GM19035 (cell line): ENCODE results near the gene CABLES1.
"Not testable (repeated sequence)": the region's sequence is repeated elsewhere in the genome, so short reads cannot be mapped to it uniquely, and the experiment has no call there.

ENCODE experiments used
- ATAC-seq: cut with Tn5 transposase; IDR thresholded peaks from one replicate; pipeline ENCODE4 v1.9.1; 2021; ENCODE audit not compliant: unreplicated experiment

CABLES1 gene

GRCh38 chr18:23259701-23260681, 124.7 kb downstream of the CABLES1 start:
- ATAC-seq: no peak

DNA sequence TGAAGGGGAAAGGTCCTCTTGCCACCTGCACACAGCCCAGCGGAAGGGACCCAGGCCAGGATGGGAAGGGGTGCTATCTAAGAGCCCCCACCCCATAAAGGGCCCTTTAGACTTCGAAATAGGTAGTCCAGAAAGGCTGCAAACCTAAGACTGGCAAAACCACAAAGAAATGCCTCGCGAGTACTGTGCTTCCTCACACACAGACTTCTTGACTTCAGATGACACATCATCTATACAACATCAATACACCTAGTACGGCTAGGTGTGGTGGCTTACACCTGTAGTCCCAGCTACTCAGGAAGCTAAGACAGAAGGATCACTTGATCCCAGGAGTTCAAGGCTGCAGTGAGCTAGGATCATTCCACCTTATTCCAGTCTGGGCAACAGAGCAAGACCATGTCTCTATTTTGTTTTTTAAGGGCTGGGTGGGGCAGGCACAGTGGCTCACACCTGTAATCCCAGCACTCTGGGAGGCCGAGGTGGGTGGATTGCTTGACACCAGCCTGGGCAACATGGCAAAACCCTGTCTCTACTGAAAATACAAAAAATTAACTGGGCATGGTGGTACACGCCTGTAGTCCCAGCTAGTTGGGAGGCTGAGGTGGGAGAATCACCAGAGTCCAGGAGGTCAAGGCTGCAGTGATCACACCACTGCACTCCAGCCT, 125.8 kb downstream of the CABLES1 start:
- no peak for ATAC-seq

GRCh38 chr18:23263551-23264235, 128.4 kb downstream of the CABLES1 start:
- no peak for ATAC-seq

GRCh38 chr18:23265682-23266399, 130.6 kb downstream of the CABLES1 start:
- ATAC-seq: no peak

- ATAC-seq: peak; percentile 60
These were observed 131.6 kb downstream of the CABLES1 start for GRCh38 chr18:23266717-23267446.

GRCh38 chr18:23267447-23267776, 132.1 kb downstream of the CABLES1 start:
- ATAC-seq: no peak

GRCh38 chr18:23268641-23269040, 133.4 kb downstream of the CABLES1 start:
- ATAC-seq: no peak

GRCh38 chr18:23269068-23269467, 133.8 kb downstream of the CABLES1 start:
- ATAC-seq: not testable (repeated sequence)

GRCh38 chr18:23269928-23270327, 134.6 kb downstream of the CABLES1 start:
- no peak for ATAC-seq

DNA sequence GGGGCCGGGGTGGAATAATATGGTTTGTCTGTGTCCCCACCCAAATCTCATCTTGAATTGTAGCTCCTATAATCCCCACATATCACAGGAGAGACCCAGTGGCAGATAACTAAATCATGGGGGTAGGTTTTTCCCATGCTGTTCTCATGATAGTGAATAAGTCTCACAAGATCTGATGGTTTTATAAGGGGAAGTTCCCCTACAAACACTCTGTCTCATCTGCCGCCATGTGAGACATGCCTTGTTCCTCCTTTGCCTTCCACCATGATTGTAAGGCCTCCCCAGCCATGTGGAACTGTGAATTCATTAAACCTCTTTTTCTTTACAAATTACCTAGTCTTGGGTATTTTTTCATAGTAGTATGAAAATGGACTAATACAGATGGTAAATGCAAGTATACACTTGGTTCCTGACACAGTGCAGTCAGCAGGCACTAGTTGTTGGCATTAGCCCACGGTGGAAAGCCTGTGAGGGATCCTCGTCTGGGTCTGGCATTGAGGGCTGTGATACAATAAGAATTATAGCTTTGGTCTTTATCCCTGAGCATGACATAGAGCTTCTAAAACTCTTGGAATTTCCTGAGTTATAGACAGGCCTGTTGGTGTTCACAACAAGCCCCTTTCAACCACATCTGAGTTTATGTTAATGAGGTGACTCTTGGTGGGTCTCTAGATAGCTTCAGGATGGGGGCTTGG, 135.8 kb downstream of the CABLES1 start:
- ATAC-seq: no peak

GRCh38 chr18:23272498-23273232, 137.4 kb downstream of the CABLES1 start:
- ATAC-seq: no peak

DNA sequence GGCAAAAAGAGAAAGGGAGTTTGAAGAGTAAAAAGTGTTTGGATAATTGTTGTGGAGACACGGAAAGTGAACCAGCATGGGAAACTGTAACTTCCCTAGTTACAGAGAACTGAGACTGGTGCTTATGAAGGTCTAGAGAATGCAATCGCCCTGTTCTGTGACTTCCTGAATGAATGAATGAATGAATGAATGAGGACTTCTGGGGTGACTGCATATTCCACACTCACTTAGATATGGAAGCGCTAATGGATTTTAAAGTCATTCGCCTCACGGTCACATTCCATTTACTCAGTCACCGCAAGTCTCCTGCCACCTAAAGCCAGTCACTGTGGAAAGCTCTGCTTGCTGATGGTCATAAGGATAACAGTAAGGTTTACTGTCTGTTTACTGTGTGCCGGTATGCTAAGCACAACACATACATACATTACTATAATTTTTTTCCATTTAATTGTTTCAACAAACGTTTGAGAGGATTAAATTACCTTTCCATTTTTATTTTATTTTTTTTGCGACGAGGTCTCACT, 138.2 kb downstream of the CABLES1 start:
- ATAC-seq: no peak

DNA sequence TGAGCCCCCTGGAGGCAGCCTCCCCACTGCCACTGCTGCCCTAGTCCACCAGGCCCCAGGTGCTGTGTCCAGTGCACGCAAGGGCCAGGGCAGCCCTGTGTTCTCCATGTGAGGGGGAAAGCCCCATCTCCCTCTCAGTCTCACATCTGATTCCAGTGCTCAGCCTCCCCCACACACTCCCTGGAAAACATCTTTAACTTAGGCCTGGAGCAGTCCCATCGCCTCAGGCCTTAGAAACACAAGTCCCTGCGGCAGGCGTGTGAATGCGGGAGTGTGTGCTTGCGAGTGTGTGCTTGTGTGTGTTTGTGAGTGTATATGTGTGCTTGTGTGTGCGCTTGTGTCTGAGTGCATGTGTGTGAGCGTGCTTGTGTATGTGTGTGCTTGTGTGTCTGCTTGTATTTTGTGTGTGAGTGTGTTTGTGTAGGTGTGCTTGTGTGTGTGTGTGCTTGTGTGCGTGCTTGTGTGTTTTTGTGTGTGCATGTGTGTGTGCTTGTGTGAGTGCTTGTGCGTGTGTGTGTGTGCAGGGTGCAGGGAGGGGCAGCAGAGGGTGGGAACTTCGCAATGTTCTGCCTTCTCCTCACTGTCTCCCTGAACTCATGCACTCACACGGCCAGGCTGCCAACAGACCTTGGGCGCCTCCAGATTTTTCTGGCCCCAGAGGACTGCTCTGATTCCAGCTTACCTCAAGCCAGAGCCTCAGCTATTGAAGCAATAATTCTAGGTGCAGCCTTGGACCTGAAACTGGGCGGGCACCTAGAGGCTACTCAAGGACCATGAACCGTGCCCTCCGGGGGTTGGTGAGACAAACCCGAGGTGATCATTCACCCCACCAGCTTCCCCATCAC, 139.6 kb downstream of the CABLES1 start:
- no peak for ATAC-seq

GRCh38 chr18:23276451-23276850, 141.2 kb downstream of the CABLES1 start:
- no peak for ATAC-seq

- ATAC-seq: no peak
These were observed 142.1 kb downstream of the CABLES1 start for GRCh38 chr18:23277399-23277798.

DNA sequence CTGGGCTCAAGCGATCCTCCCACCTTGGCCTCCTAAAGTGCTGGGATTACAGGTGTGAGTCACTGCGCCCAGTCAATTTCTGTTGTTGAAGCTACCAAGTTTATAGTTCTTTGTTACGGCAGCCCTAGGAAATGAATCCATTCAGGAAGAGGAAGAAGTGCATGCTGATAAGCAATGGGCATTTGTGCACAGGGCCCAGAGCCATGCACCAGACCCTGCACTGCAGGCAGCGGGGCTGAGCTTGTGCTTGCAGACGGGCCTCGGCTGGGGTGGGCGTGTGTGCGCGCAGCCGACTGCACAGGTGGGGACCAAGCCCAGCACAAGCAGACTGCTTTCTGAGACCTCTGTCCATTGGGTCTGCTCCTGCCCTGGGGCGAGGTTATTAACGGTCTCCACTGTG, 144.6 kb downstream of the CABLES1 start:
- no peak for ATAC-seq

- no peak for ATAC-seq
These were observed 145.6 kb downstream of the CABLES1 start for GRCh38 chr18:23280844-23281243.
